Activated CD4-positive, CD25-positive, alpha-beta regulatory T cell treated with anti-CD3 and anti-CD28 coated beads, Interleukin-2, amount 50 U/mL, for 24 hours (primary cell): ENCODE measurements around the gene DNAJC3.
"Not testable (repeated sequence)": the region's sequence is repeated elsewhere in the genome, so short reads cannot be mapped to it uniquely, and the experiment has no call there.

Experiments
- ATAC-seq, 2 donors: fragments of 150-1000 bp; cut with Tn5 transposase; one replicate each; pipeline ENCODE4 v1.10.0; 2021; ENCODE audit warnings: mild to moderate bottlenecking in 1 of 2, moderate library complexity in 1 of 2

The DNAJC3 gene

DNA sequence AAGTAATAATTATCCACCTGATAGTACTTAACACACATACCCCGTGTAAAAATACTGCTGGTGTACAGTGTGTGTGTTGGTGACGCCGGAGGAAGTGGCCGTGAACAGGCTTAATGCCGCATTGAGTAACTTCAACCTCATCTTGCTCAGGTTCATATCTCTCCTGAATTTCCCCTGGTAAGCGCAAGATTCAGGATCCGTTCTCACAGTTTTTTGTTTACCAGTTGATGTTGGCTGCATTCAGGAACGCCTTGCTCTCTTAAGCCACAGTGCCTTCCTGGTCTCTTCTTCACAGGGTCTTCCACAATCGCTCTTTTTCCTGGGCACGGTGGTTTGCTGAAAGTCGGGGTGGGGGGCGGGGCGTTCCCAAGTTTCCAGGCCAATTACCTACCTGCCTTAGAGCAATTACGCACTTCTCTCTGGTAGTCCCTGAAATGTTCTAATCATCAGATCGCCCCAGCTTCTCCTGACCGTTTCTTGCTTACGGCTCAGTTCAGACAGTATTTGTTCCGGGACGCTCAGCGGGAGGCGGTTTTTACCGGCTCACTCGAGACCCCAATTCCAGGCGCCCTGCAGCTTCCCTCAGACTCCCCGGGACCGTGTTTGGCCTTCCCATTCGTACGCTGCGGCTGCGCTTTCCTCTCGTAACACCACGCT is 706 bp upstream of the DNAJC3 start:
- no peak for ATAC-seq

DNA sequence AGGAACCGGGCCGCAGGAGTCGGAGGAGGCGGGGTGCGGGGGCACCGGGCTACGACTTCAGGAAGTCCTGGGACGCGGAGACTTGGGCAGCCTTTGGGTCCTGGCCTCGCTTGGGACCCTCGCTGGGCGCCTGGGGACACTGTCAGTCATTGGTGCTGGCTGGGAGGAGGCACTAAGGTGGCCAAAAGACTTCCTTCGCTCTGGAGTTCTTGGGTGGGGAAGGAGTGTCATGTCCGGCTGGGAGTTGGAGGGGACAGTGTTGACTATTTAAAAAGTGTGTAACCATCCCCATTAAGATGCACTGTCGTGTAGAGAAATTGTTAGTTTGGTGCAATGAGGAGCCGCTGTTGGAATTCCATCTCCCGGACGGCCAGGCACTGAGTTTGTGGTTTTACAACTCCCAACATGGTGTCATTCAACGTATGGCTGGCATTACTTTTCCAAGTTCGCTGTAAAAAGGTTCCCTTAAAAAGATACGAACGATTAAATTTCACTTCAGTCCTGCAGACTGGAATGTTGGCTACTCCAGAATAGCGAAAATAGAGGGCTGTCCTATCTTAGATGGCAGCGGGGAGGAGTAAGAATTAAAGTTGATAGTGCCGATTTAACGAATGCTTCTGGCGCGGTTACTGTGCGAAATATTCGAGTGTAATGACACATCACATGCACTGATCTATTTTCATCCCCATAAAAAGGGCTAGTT is 776 bp downstream of the DNAJC3 start:
- no peak for ATAC-seq

GRCh38 chr13:95678967-95679366 is 2.0 kb downstream of the DNAJC3 start:
- ATAC-seq = no peak

GRCh38 chr13:95679722-95680121 is 2.8 kb downstream of the DNAJC3 start:
- no peak for ATAC-seq

DNA sequence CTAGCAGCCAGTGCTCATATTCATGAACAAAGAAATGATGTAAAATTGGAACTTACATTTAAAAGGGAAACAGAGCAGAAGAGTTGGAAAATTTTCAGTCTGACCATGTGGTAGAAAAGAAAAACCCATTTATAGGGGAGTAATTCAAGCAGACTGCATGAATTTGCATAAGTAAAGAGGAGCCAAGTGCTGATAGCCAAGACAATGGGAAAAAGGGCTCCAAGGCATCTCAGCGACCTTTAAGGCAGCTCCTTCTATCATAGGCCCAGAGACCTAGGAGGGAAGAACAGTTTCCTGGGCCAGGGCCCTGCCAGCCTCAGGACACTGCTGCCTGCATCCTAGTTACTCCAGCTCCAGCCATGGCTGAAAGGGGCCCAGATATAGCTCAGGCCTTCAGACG is 7.5 kb downstream of the DNAJC3 start:
- no peak for ATAC-seq

- not testable (repeated sequence) for ATAC-seq
These were observed 8.0 kb downstream of the DNAJC3 start for GRCh38 chr13:95684960-95685359.

DNA sequence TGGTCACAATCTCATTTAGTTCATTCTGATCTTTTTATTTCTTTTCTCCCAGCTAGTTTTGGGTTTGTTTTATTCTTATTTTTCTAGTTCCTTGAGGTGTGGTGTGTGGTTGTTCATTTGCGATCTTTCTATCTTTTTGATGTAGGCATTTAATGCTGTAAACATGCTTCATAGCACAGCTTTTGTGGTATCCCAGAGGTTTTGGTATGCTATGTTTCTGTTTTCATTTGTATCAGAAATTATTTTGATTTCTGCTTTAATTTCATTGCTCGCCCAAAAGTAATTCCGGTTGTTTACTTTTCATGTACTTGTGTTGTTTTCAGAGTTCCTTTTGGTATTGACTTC is 12.6 kb downstream of the DNAJC3 start:
- ATAC-seq = no peak

- not testable (repeated sequence) for ATAC-seq
These were observed 14.0 kb downstream of the DNAJC3 start for GRCh38 chr13:95690986-95691385.

DNA sequence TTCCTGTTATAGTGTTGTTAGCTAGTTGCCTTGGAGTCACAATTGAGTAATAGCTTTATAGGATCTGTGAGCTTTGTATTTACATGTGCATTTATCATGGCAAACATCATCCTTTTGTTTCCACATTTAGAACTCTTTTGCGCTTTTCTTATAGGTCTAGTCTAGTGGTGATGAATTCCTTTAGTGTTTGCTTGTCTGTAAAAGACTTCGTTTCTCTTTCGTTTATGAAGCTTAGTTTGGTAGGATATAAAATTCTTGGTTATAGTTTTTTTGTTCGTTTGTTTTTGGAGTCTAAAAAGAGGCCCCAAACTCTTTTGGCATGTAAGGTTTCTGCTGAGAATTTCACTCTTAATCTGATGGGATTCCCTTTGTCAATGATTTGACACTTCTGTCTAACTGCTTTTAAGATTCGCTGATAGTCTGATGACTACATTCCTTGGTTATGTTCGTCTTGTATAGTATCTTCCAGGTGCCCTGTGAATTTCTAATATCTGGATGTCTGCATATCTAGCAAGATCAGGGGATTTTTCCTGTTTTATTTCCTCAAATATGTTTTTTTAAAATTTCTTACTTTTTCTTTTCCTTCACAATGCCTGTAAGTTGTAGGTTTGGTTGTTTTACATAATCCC is 20.2 kb downstream of the DNAJC3 start:
- ATAC-seq = no peak

DNA sequence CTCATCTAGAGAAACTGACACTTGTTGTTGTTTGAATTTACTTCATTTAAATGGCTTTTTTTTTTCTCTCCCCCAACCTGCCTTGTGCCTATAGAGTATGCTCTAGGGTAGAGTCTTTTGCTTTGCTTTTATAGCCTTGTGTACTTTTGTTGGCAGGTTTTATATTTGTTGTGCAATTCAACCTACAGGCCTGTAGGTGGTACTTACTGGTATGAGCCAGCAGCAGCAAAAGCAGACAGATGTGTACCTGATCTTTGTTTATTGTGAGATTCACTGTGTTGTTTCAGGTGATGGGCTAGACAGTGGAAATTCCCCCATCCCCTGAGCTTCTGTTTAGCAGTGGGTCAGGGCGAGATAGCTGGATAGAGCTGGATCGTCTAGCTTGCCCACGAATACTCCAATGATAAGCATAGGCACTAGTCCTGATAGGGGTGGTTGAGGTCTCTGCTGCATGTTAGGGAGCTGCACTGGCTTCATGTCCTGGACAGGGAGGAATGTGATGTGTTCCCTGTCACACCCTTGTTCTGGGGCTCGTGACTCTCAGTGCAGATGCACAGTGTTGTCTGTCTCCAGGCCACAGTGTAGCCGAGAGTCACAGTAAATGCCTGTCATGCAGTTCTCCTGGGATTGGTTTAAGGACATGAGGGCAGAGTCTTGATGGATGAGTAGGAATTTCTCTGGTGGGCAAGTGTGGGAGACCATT is 21.3 kb downstream of the DNAJC3 start:
- ATAC-seq = peak in 1 of 2 donors; percentile 7

DNA sequence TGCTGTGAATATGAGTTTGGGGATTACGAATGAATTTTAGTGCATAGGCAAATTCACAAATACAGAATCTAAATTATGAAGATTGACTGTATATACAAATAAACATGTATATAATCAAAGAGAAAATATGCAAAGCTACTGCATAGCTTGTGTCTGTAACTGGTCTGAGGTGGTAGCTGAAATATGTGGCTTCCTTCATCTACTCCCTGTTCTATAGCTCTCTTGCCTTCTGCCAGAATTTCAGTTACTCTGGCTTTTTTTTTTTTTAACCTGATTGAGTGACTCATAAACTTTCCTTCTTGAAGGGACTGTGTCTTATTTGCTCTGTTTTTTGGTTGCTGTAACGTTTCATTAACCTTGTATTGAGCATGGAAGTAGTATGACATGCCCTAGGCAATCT is 26.6 kb downstream of the DNAJC3 start:
- no peak for ATAC-seq

GRCh38 chr13:95704510-95704909 is 27.6 kb downstream of the DNAJC3 start:
- no peak for ATAC-seq

GRCh38 chr13:95706356-95706755 is 29.4 kb downstream of the DNAJC3 start:
- no peak for ATAC-seq

DNA sequence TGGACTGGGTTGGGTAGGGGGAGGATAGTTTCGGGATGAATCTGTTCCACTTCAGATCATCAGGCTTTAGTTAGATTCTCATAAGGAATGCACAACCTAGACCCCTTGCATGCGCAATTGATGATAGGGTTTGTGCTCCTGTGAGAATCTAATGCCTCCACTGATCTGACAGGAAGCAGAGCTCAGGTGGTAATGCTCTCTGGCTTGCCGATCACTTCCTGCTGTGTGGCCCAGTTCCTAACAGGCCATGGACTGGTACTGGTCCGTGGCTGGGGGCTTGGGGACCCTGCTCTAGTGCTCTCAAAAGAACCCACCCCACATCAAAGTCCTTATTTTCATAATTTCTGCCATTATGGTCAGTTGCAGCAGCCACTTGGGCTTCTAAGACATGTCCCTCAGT is 30.1 kb downstream of the DNAJC3 start:
- ATAC-seq = no peak

DNA sequence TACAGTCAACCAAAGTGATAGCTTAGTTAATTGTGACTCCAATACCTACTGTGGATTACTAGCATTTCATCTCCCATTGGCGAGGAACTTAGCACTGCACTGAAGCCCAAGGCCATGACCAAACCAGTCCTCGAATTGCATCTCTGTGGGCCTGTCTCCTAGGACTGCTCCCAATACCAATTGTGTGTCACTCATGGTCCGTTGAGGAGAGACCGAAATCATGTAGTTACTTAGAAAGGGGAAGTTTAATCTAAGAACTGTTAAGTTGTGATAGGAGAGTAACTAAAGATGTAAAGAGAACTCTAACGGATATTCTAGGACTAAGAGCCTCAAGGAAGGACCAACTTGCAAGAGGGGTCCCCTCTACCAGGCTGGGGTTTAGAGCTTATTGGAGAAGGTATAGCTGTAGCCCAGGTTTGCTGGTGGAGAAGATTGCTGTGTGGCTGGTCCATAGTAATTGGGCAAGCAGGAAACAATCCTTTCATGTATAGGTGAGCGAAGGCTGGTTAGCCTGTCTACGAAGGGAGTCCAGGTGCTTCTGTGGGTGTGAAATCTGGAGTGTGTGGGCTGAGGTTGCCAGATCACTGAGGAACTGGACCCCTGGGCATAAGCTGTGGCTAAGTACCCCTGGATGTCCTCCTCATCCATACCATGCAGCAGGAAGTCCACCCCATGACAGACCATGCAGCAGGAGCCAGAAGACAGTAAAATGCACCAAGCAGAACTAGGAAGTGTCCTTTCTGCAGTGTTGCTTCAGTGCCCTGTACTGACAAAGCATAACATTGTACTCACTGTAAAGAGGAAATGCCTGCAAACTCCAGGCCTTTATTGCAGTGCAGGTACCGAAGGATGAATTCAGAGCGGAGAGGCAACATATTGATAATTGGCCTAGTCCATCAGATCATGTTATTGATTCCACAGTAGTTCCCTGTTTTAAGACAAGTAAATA is 30.8 kb downstream of the DNAJC3 start:
- no peak for ATAC-seq

DNA sequence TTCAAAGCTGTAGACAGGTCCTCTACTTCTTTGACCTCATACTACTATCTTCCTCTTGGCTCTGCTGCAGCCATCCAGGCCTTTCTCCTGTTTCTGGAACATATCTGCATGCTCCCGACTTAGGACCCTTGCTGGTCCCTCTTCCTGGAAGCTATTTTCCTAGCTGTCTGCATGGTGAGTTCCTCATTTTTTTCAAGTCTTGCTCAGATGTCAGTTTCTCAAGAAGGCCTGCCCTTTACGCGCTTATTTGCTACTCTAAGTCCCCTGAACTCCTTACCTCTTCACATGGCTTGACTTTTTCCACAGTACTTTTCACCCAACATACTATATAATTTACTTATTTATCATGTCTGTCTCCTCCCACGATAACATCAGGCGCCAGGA is 31.4 kb downstream of the DNAJC3 start:
- ATAC-seq = no peak

DNA sequence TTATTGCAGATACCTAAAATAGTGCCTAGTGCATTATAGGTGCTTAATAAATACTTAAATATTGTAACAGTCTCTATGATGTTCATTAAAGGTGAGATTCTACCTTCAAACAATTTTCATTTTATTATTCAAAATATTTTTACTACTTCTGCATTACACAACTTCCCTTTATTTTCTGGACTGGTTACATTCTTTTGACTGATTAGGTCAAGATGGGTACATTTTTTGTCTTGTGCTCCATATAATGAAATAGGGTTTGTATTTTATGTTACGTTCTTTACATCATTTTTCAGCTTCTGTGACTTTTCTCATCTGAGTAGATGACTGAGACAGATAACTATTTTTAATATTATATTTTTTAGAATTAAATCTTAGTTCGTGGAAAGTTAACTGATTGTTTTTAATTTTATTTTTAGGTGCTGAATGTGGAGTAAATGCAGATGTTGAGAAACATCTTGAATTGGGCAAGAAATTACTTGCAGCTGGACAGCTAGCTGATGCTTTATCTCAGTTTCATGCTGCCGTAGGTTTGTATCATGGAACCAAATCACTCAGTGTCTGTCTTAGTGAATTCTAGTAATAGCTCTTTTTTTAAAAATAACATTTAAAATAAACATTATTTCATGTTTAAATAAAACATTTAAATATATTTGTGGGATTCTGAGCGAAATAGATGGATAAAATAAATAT is 32.0 kb downstream of the DNAJC3 start:
- ATAC-seq = no peak

GRCh38 chr13:95710313-95710712 is 33.4 kb downstream of the DNAJC3 start:
- ATAC-seq = no peak

GRCh38 chr13:95712846-95713245 is 35.9 kb downstream of the DNAJC3 start:
- ATAC-seq = not testable (repeated sequence)

- no peak for ATAC-seq
These were observed 36.7 kb downstream of the DNAJC3 start for GRCh38 chr13:95713651-95714050.

DNA sequence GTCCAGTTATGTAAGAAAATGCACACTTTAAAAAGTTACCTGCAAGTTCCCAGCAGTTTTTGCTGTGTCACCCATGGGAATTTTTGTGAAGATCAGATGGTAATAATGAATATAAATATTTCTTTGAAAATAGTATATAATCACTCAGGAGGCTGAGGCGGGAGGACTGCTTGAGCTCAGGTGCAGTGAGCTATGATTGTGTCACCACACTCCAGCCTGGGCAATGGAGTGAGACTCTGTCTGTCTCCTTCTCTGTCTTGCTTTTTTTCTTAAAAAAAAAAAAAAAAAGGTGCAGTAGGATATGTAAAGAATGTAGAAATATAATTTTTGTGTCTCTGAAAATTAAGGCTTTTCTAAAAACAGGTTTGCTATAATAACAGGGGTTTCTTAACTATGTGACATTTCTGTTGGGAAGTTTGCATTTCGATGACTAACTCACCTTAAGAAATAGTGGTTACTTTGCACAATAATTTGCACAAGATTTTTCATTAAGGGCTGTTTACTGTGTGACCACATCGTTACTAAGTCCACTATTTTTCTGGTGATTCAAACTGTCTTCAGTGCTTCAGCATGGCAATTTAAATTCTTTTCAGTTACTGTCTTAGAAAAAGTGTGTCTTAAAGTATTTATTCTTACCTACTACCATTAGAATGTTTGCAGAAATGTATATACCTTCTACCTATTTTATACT is 37.3 kb downstream of the DNAJC3 start:
- no peak for ATAC-seq
